Measurements from ENCODE around the gene FBXO27. TPM values are rescaled to one million over a fixed set of nuclear protein-coding genes. Genes with fewer than 3 reads are reported as not detected.

Gene FBXO27
- total RNA-seq, 1 experiment from 2014 or later = 48.5 TPM

DNA sequence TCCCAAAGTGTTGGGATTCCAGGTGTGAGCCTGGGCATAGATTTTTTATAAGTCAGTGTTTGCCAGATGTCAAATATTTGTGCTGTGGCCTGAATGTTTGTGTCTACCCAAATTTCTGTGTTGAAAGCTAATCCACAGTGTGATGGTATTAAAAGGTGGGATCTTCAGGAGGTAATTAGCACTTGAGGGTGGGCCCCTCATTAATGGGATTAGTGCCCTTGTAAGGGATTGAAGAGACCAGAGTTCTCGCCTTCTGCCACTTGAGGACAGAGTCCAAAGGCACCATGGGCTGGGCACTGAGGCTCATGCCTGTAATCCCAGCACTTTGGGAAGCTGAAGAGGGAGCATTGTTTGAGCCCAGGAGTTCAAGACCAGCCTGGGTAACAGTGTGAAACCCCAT is 47.1 kb downstream of the FBXO27 start:
- no peak overlapping the region for H2AFZ ChIP-seq
- CTCF ChIA-PET = interaction anchor here (0.7 to 0.8 kb wide), 2 partner anchors 9 to 223 kb away, joined by 3 read pairs; partner anchors contain the start of gene FBXO17

DNA sequence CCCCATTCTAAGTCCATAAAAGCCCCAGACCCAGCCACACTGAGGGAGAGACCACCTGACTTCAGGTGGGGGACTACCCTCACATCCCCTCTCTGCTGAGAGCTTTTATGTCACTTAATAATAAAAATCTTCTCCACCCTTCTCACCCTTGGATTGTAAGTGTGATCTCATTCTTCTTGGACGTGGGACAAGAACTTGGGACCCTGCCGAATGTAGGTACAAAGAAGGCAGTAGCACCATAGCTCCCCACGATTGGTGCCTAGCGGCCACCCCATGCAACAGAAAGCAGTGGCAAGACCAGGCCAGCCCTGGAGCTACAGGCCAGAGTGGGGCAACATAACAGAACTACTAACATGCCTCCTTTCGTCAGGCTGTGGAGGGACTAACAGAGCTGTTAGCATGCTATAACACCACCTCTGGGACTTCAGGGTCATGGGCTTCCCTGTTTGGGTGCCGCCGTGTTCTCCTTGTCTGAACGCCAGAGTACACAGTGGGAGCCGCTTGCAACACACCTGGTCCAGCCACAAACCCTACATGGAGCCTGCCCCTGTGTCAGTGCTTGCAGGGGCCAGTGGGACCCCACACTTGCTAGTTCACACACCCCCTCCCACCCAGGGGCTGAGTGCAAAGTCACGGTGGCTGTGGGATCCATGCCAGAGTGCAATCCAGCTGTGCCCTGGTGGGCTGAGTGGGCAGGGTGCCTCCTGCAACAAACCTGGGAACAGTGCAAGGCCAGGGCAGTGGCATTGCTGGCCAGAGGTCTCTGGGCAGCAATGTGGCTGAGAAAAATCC is 51.6 kb downstream of the FBXO27 start:
- BruUV-seq (replicated peaks) = no TSS peak
- H3K79me2 ChIP-seq (ENCODE audit: low read depth) = no peaks in the 10 kb centered on the region
- H3F3A ChIP-seq (ENCODE audit: insufficient read depth, low read depth) = 0 out of 2 replicates have a peak, but pooled peaks cover 3% of the 10 kb centered on the region
- TF ChIP-seq, protein P1, sequence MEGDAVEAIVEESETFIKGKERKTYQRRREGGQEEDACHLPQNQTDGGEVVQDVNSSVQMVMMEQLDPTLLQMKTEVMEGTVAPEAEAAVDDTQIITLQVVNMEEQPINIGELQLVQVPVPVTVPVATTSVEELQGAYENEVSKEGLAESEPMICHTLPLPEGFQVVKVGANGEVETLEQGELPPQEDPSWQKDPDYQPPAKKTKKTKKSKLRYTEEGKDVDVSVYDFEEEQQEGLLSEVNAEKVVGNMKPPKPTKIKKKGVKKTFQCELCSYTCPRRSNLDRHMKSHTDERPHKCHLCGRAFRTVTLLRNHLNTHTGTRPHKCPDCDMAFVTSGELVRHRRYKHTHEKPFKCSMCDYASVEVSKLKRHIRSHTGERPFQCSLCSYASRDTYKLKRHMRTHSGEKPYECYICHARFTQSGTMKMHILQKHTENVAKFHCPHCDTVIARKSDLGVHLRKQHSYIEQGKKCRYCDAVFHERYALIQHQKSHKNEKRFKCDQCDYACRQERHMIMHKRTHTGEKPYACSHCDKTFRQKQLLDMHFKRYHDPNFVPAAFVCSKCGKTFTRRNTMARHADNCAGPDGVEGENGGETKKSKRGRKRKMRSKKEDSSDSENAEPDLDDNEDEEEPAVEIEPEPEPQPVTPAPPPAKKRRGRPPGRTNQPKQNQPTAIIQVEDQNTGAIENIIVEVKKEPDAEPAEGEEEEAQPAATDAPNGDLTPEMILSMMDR (conservative IDR thresholded peaks at IDR 0.05) = no peak
- no peak for TF ChIP-seq EZH2 (IDR thresholded peaks at IDR 0.05; ENCODE audit: low read depth)
- no peak for DNase-seq
- intact Hi-C loops (cut with micrococcal nuclease; ENCODE audit: unreplicated experiment) = no loop called here
- H3K36me3 ChIP-seq (ENCODE audit: low read depth) = no peaks in the 10 kb centered on the region
- H3K9me3 ChIP-seq (ENCODE audit: insufficient read depth, low read depth) = no peaks in the 10 kb centered on the region
- H3K9me2 ChIP-seq (ENCODE audit: insufficient read depth) = no peaks in the 10 kb centered on the region
- no peaks in the 10 kb centered on the region for H3K27me3 ChIP-seq (ENCODE audit: insufficient read depth, low read depth)
- CTCF ChIA-PET = interaction anchor here (0.6 kb wide), 1 partner anchor 13 kb away, joined by 4 read pairs; no protein-coding TSS in a partner anchor
- H3K4me3 ChIP-seq = no peak overlapping the region
- H4K20me1 ChIP-seq (ENCODE audit: insufficient read depth) = no peaks in the 10 kb centered on the region
- POLR2A ChIA-PET (ENCODE audit: unreplicated experiment) = interaction anchor here (0.5 to 0.6 kb wide), 2 partner anchors 52 to 53 kb away, joined by 4 read pairs; no protein-coding TSS in a partner anchor
- H3K4me2 ChIP-seq = no peak overlapping the region
- H3K4me1 ChIP-seq (replicated peaks; ENCODE audit: insufficient read depth) = no peaks in the 10 kb centered on the region
- H2AFZ ChIP-seq = no peak overlapping the region
- no peak overlapping the region for H3K27ac ChIP-seq

More for the DNA sequence above, 47.1 kb downstream of the FBXO27 start:
- peaks cover 6% of the 10 kb centered on the region for H3K4me1 ChIP-seq (replicated peaks; ENCODE audit: insufficient read depth)
- POLR2A ChIA-PET (ENCODE audit: unreplicated experiment) = interaction anchor here (0.7 kb wide), 1 partner anchor 141 kb away, joined by 4 read pairs; no protein-coding TSS in a partner anchor
- H3K9me2 ChIP-seq (ENCODE audit: insufficient read depth) = no peaks in the 10 kb centered on the region
- no TSS peak for BruUV-seq (replicated peaks)
- no peaks in the 10 kb centered on the region for H3K27me3 ChIP-seq (ENCODE audit: insufficient read depth, low read depth)
- TF ChIP-seq, protein P1 (conservative IDR thresholded peaks at IDR 0.05) = no peak
- no peak for TF ChIP-seq EZH2 (IDR thresholded peaks at IDR 0.05; ENCODE audit: low read depth)
- H3K9me3 ChIP-seq (ENCODE audit: insufficient read depth, low read depth) = no peaks in the 10 kb centered on the region
- no peaks in the 10 kb centered on the region for H3K36me3 ChIP-seq (ENCODE audit: low read depth)
- intact Hi-C loops (cut with micrococcal nuclease; ENCODE audit: unreplicated experiment) = no loop called here
- DNase-seq = no peak
- no peak overlapping the region for H3K4me3 ChIP-seq
- H4K20me1 ChIP-seq (ENCODE audit: insufficient read depth) = no peaks in the 10 kb centered on the region
- no peak overlapping the region for H3K4me2 ChIP-seq
- peaks cover 7% of the 10 kb centered on the region; the same call in 1 of the 2 replicates for H3F3A ChIP-seq (ENCODE audit: insufficient read depth, low read depth)
- no peaks in the 10 kb centered on the region for H3K79me2 ChIP-seq (ENCODE audit: low read depth)
- H3K27ac ChIP-seq = no peak overlapping the region

DNA sequence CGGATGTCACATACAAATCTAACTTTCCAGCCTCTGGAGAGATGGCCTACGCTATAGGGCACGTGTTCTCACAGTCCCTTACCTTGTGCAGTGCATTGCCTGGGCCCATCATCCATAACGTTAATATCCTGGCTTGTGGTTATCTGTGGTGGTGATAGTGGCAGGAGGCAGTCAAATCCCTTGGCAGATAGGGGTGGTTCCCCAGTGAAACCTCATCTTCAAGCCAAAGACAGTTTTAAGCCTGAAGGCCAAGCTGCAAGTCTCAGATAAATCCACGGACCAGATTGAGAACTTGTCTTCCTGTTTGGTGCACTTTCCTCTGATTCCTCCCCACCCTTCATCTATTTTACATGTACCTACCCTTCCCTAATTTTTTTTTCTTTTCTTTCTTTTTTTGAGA is 52.5 kb downstream of the FBXO27 start:
- H3K9me3 ChIP-seq (ENCODE audit: insufficient read depth, low read depth) = no peaks in the 10 kb centered on the region
- peaks cover 7% of the 10 kb centered on the region; the same call in 1 of the 2 replicates for H3F3A ChIP-seq (ENCODE audit: insufficient read depth, low read depth)
- POLR2A ChIA-PET (ENCODE audit: unreplicated experiment) = interaction anchor here (0.5 to 0.6 kb wide), 4 partner anchors 46 to 99 kb away, joined by 3 to 7 read pairs (median 4); no protein-coding TSS in a partner anchor
- no peaks in the 10 kb centered on the region for H3K36me3 ChIP-seq (ENCODE audit: low read depth)
- H3K4me3 ChIP-seq = no peak overlapping the region
- CTCF ChIA-PET = interaction anchor here (0.6 kb wide), 1 partner anchor 12 kb away, joined by 4 read pairs; no protein-coding TSS in a partner anchor
- intact Hi-C loops (cut with micrococcal nuclease; ENCODE audit: unreplicated experiment) = loop anchor here (5.0 kb wide), 1 partner anchor 52 kb away; the partner anchor contains the start of gene FBXO27
- no peak overlapping the region for H3K4me2 ChIP-seq
- no peak for TF ChIP-seq EZH2 (IDR thresholded peaks at IDR 0.05; ENCODE audit: low read depth)
- TF ChIP-seq, protein P1 (conservative IDR thresholded peaks at IDR 0.05) = no peak
- no peaks in the 10 kb centered on the region for H3K79me2 ChIP-seq (ENCODE audit: low read depth)
- 0 out of 2 replicates have a peak, but pooled peaks cover 5% of the 10 kb centered on the region for H3K27me3 ChIP-seq (ENCODE audit: insufficient read depth, low read depth)
- no TSS peak for BruUV-seq (replicated peaks)
- H3K9me2 ChIP-seq (ENCODE audit: insufficient read depth) = no peaks in the 10 kb centered on the region
- H3K4me1 ChIP-seq (replicated peaks; ENCODE audit: insufficient read depth) = no peaks in the 10 kb centered on the region
- H4K20me1 ChIP-seq (ENCODE audit: insufficient read depth) = no peaks in the 10 kb centered on the region
- DNase-seq = no peak
- H2AFZ ChIP-seq = no peak overlapping the region
- H3K27ac ChIP-seq = no peak overlapping the region

Data from PC-9 (cell line).